Right ventricle myocardium inferior (tissue), 1 donor: ENCODE measurements around the gene AMBP. TPM values are rescaled to one million over a fixed set of nuclear protein-coding genes. Genes with fewer than 3 reads are reported as not detected.

Source experiments
- ATAC-seq: fragments of 200-7000 bp; cut with Tn5 transposase; one replicate; pipeline ENCODE4 v1.9.1; 2020; ENCODE audit warnings: mild to moderate bottlenecking, moderate library complexity
- DNase-seq: peaks from one replicate; pipeline ENCODE4 v3.0.0; 2021; ENCODE audit errors: missing footprints
- intact Hi-C: fragments of 100-400 bp; cut with DNase I; formaldehyde crosslinking; loops from one replicate; pipeline ENCODE4 v1.11.0; 2022
- total RNA-seq: library from RNA; stranded (reverse); fragmentation: NEBNext Ultra II Directional; extraction: Animal tissue kit (Norgen Biotek cat#: 25700); gene quantifications from one replicate; pipeline ENCODE4 v1.2.1, GENCODE V29; 2021
- donor health status: DM: no; HTN: yes; CAD: no; lungs with severe emphysema.

The AMBP gene
- total RNA-seq, 1 donor from 2014 or later, result not detected

GRCh38 chr9:114115654-114116125, 37.6 kb upstream of the AMBP start:
- DNase-seq (no peak), ATAC-seq (peak; percentile 40)
- intact Hi-C loops, result no loop called here

DNA sequence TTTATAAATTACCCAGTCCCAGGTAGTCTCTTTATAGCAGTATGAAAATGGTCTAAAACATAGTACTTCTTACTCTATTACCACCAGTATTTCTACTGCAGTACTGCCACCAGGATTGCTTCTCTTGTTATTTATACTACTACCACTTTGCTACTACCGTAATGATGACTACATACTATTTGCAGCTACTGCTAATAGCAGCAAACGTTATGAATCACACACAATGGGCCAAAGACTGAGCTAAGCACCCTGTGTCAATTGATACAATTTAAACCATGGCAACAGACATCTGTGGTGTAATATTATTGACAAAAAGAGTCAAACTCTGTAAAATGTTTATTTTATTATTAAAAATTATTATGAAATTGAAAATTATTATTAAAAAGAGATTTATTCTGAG, 36.3 kb upstream of the AMBP start:
- DNase-seq (no peak), ATAC-seq (no peak)
- intact Hi-C loops, result no loop called here

DNA sequence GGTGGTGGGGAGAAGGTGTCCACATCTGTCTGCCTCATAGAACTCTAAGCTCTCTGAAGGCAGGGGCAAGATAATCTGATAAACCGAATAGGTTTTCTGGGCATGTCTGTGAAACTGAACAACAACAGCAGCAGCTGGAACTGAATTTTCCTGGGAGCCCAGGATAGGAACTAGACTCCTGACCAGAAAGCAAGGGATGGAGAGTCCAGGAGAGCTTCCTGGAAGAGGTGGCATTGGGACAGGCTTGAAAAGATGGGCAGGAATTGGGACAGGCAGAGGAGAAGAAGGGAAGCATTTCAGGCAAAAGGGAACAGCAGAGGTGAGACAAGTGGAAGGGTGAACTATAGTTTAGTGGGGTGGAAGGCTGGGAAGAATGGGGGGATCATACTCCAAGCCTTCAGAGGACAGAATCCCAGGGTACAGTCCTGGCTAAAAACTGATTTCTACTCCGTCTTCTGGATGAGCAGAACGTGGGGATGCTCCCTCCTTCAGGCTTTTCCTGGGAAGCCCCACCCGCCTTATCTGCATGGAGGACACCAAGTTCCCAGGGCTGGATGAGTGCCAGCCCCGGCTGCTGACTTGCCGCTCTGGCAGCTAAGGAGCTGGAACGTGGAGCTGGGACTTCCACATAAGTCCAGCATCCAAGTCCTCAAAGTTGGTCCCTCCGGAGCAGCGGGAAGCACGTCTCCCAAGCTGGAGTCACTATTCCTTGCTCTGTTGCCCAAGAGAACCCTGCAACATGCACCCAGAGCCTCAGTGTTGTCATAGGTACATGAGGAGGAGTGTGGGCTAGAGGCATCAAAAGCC, 34.9 kb upstream of the AMBP start:
- ATAC-seq (peak; percentile 85), DNase-seq (peak; percentile 93)
- intact Hi-C loops, result no loop called here

DNA sequence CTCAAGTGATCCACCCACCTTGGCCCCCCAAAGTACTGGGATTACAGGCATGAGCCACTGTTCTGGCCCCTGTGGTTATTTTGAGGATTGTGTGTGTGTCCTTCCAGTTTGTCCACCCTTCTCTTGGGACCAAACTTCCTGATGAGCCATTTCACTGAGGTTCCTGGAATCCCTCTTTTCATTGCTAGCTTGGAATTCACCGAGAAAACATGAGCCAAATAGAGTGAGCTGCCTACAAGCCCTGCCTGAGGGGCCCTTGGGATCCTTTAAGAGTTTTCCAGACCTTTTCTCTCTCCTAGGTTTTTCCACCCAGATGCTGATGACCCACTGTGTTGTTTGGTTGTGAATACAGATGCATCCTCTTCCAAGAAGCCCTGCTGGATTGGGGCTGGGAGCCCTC, 34.2 kb upstream of the AMBP start:
- intact Hi-C loops, result no loop called here
- no peak for DNase-seq
- ATAC-seq, result peak; percentile 53

DNA sequence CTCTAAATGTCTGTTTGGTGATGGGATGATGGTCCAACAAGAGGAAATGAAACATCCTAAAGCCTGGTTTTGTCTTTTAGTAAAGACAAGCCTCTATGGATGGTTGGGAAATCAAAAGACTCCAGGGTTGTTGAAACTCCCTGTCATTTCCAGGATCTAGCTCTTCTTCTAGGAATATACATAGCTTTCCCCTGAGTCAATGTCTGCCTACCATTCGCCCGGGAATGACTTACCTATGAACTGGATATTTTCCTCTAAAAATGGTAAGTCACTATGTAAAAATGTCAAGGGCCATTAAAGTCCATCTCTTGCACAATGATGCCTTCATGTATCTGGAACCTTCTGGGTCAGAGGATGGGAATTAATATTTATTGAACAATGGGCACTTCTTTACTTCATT, 32.1 kb upstream of the AMBP start:
- intact Hi-C loops, result no loop called here
- no peak for ATAC-seq
- DNase-seq, result no peak

DNA sequence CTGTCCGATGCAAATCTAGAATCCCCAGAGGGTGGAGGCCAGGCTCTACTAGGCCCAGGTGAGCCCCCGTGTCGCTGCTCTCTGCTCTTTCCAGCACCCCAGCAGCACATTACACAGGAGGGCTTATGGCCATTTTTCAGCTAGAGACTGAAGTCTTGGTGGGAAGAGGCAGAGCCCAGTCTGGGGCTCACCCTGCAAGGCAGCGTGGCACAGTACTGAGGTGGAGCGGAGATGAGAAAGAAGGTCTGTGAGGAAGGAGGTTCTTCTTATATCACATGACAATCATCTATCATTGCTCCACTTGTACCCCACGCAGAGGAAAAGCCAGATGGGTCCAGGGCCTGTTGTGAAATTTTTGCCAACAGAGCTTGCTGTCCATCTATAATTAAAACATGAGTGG, 31.0 kb upstream of the AMBP start:
- intact Hi-C loops, result loop anchor here (2.0 kb wide), 1 partner anchor 182 kb away; no protein-coding TSS in a partner anchor
- no peak for ATAC-seq
- no peak for DNase-seq

DNA sequence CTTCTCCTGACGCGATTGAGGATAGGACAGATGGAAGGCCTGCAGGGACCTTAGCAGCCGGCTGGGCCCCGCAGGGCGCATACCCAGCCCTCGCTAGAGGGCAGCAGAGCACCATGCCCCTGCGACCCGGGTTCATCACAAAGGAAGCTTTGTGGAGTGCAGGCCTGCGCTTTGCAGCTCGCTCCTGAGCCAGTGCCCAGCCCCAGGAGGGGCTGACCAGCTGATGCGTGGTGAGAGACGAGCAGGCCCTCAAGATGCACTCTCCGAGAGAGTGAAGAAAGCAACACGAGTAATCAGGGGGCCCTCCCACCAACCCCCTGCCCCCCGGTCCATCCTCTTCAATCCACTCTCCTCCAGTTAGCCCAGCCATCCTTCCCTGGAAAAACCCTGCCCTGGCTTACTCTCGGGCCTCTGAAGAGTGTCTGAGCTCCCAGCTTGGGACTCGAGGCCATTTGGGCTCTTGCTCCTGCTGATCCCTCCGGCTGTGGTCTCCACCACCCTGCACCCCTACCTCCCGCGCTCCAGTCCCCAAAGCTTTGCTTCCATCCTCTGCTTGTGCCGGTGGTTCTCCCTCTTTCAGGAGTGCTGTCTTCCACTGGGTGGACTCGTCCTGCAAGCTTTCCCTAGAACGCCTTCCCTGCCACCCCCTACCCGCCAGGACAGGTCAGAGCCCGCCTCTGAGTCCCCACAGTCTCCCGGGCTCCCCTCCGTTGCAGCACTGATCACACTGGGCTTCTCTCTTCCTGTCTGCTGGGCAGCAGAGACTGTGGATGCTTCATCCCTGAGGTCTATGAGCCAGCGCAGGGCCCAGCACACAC, 30.1 kb upstream of the AMBP start:
- intact Hi-C loops, result loop anchor here (1.0 to 2.0 kb wide), 3 partner anchors 47 to 183 kb away; partner anchors contain the start of gene COL27A1
- peak; percentile 94 for ATAC-seq
- peak; percentile 84 for DNase-seq

- no peak for ATAC-seq
- intact Hi-C loops, result loop anchor here (1.0 to 2.0 kb wide), 3 partner anchors 48 to 183 kb away; partner anchors contain the start of gene COL27A1
Measured at GRCh38 chr9:114107286-114108001, 29.3 kb upstream of the AMBP start.

DNA sequence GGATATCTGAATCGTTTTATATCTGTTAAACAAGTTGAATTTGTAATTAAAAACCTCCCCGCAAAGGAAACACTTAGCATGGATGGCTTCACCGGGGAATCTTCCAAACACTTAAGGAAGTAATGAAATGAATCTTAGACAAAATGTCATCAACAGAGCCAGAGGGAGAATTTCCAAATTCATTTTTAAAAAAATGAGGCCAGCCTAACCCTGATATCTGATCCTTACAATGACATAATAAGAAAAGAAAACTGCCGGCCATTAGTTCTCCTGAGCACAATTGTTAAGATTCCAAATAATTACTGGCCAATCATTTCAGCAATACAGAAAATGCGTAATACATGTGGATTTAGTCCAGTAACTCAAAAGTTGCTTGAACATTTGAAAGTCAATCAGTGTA, 27.1 kb upstream of the AMBP start:
- intact Hi-C loops, result no loop called here
- peak; percentile 15 for ATAC-seq
- no peak for DNase-seq

More at GRCh38 chr9:114107286-114108001, 29.3 kb upstream of the AMBP start:
- DNase-seq, result no peak

DNA sequence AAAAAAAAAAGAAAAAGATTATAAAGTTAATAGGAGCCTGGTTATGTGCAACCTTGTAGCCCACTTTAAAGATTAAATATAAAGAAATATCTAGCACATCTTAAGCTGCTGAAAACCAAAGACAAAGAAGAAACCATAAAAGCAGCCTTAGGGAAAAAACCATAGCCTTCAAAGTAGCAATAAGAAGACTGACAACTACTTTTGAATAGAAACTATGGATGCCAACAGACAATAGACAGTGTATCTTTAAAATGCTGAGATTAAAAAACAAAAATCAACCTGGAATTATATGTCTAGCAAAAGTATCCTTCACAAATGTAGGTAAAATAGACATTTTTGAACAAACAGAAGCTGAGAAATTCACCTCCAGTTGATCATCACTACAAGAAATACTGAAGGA, 24.4 kb upstream of the AMBP start:
- ATAC-seq (no peak), DNase-seq (no peak)
- intact Hi-C loops, result no loop called here

GRCh38 chr9:114100536-114100935, 22.4 kb upstream of the AMBP start:
- no peak for ATAC-seq
- DNase-seq, result no peak
- intact Hi-C loops, result no loop called here

DNA sequence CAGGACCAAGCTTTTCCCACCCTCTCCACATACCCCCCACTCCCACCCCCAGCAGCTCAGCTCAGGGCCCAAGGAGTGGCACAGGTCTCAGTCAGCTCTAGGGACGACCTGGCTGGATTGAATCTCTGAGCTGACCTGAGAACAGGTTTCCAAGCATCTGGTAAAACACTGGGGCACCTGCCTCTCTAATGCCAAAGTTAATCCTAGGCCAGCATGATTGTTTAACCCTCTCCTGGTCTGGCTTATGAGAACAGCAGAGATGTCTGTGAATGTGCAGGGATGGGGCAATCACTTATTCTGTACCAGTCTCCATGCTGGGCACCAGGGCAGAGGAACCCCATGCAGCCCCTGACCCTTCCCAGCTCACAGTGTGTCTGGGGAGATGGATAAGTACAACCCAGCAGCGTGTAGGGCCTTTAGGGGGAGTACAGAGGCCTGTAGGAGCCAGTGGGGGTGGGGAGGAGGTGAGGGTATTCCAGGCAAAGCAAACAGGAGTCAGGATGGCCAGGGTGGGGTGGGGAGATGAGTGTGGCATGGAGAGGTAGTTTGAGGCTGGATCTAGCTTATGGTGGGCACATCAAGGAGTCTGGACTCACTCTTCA, 21.7 kb upstream of the AMBP start:
- intact Hi-C loops, result no loop called here
- ATAC-seq (no peak), DNase-seq (no peak)

- no peak for ATAC-seq
Measured at GRCh38 chr9:114098936-114099668, 21.0 kb upstream of the AMBP start, which contains the start of gene KIF12. Gene KIF12, minus strand, starts transcription at chr9:114099292. Its CDS starts 16 bp downstream, at chr9:114099276.

DNA sequence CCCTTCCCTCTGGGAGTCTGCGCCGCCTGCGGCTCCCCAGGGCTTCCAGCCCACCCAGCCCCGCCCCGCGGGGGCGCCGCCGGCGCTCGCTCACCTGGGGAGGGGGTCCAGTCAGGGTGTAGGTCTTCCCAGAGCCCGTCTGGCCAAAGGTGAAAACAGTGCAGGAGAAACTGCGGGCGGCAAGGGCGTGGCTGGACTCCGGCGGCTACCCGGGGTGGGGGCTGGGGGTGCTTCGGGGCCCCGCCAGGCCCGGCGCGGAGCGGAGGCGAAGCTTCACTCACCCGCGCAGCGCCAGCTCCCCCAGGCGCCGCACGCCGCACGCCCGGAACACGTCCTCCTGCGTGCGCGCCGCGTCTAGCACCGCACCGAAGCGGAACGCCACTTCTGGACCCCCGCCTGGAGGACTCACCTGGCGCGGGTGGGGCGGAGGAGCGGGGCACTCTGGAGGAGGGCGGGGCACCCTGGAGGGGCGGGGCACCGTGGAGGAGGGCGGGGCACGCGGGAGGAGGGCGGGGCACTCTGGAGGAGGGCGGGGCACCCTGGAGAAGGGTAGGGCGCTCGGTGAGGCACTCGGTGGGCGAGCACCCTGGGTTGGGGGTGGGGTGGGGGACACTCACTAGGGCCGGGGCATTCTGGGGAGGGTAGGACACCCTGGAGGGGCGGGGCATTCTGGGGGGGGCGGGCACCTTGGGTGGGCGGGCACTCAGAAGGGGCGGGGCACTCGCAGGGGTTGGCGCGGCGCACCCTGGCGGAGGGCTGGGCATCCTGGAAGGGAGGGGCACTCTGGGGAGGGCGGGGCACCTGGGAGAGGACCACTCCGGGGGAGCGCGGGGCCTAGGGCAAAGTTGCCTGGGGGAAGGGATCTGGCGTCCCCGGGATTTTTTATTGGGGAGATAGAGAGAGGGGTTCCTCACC, 20.2 kb upstream of the AMBP start:
- intact Hi-C loops, result no loop called here
- no peak for DNase-seq
- ATAC-seq, result peak; percentile 69

More at GRCh38 chr9:114098936-114099668, 21.0 kb upstream of the AMBP start, which contains the start of gene KIF12:
- DNase-seq, result no peak
- intact Hi-C loops, result no loop called here

GRCh38 chr9:114097613-114098020, 19.5 kb upstream of the AMBP start:
- DNase-seq (no peak), ATAC-seq (no peak)
- intact Hi-C loops, result no loop called here

- DNase-seq (no peak), ATAC-seq (no peak)
- intact Hi-C loops, result no loop called here
Measured at GRCh38 chr9:114096866-114097612, 18.9 kb upstream of the AMBP start.
